Sigmoid colon (tissue), 7 donors: ENCODE results near the gene RPS3. TPM values are rescaled to one million over a fixed set of nuclear protein-coding genes. Genes with fewer than 3 reads are reported as not detected.

ENCODE experiments used
- DNase-seq: peaks from one replicate; pipeline ENCODE4 v3.0.0-alpha.2; 2019
- H3K27ac ChIP-seq, 4 donors: fragments of 200-600 bp; sonication (generic); one replicate each; pipeline ENCODE4 v1.5.1; 2016 to 2019; ENCODE audit warnings: mild to moderate bottlenecking in 1 of 4
- H3K27me3 ChIP-seq, 3 donors: fragments of 200-600 bp; sonication (generic); one replicate each; pipeline ENCODE4 v1.5.1; 2019; ENCODE audit warnings: mild to moderate bottlenecking in 1 of 3
- H3K36me3 ChIP-seq, 4 donors: fragments of 200-600 bp; sonication (generic); one replicate each; pipeline ENCODE4 v1.5.1; 2016 to 2019
- H3K4me1 ChIP-seq, 4 donors: fragments of 200-600 bp; sonication (generic); one replicate each; pipeline ENCODE4 v1.5.1; 2017 to 2019
- H3K4me3 ChIP-seq, 4 donors: fragments of 200-600 bp; sonication (generic); one replicate each; pipeline ENCODE4 v1.5.1; 2017 to 2019; ENCODE audit warnings: mild to moderate bottlenecking in 2 of 4, moderate library complexity in 1 of 4
- H3K9me3 ChIP-seq, 4 donors: fragments of 200-600 bp in 3 of 4; sonication (generic) in 3 of 4; one replicate each; pipeline versions ENCODE4 v1.5.1 to v1.6.1; 2013 to 2019
- CTCF ChIP-seq, 4 experiments: fragments of 450-650 bp in 3 of 4; fragments of 200-600 bp in 1 of 4; IDR thresholded peaks; one replicate each; pipeline ENCODE4 v1.5.1; 2016 to 2019; ENCODE audit warnings: antibody characterized with exemption in 4 of 4, mild to moderate bottlenecking in 3 of 4, moderate library complexity in 2 of 4
- EP300 ChIP-seq, 4 donors: sonication (generic); formaldehyde crosslinking; IDR thresholded peaks; one replicate each; pipeline ENCODE4 v1.6.1; 2017; ENCODE audit warnings: antibody characterized with exemption in 4 of 4
- POLR2A ChIP-seq, 2 donors: fragments of 450-650 bp; IDR thresholded peaks; one replicate each; pipeline ENCODE4 v1.6.1; 2016; ENCODE audit warnings: antibody characterized with exemption in 2 of 2, mild to moderate bottlenecking in 2 of 2, moderate library complexity in 2 of 2
- POLR2AphosphoS5 ChIP-seq, 4 donors: sonication (generic); formaldehyde crosslinking; IDR thresholded peaks; one replicate each; pipeline ENCODE4 v1.6.1; 2017; ENCODE audit warnings: antibody characterized with exemption in 4 of 4
- WGBS, 2 donors: extraction: QIAGEN DNeasy Blood & Tissue Kit; methylation state at CpG; one replicate each; pipeline ENCODE4 v1.1.7; 2013; 5-methylcytosine and 5-hydroxymethylcytosine counted together
- intact Hi-C: fragments of 100-400 bp; cut with DNase I; formaldehyde crosslinking; loops from one replicate; pipeline ENCODE4 v1.15.1; 2023
- polyA plus RNA-seq, 3 donors: library from polyadenylated mRNA; stranded (reverse); fragments of 200-250 nt; gene quantifications; one replicate each; pipeline ENCODE4 v1.2.3, GENCODE V29; 2013
- total RNA-seq, 4 donors: library from RNA; depleted of rRNA; stranded (reverse); fragments of >200 nt; gene quantifications; one replicate each; pipeline ENCODE4 v1.1.0, GENCODE V29; 2016
- donor health status: healthy with polysubstance abuse.
- donor health status: Bipolar disorder and iron deficiency.
- donor health status: healthy.

The RPS3 gene
- total and polyA plus RNA-seq, 7 donors, result 967 to 4,083 (median 2,377) TPM

- H3K27ac ChIP-seq, result no peak overlapping the region
- no peak for TF ChIP-seq POLR2A (IDR thresholded peaks at IDR 0.05)
- peaks cover 0 to 10% (median 6%) of the 10 kb centered on the region in 4 donors for H3K4me1 ChIP-seq
- no peaks in the 10 kb centered on the region for H3K9me3 ChIP-seq
- intact Hi-C loops, result no loop called here
- peaks cover 3 to 33% (median 29%) of the 10 kb centered on the region in 3 donors for H3K27me3 ChIP-seq
- H3K4me3 ChIP-seq, result no peak overlapping the region
- DNase-seq, result no peak
- 90 to 91% methylated on average over 12 of the region's 12 CpGs for WGBS, 2 donors
- H3K36me3 ChIP-seq, result no peaks in the 10 kb centered on the region
Measured at GRCh38 chr11:75434886-75435570, 35.7 kb downstream of the RPS3 start.

- WGBS, 2 donors, result 94 to 95% methylated on average over 9 of the region's 9 CpGs
- no peaks in the 10 kb centered on the region for H3K36me3 ChIP-seq
- peaks cover 3 to 29% (median 24%) of the 10 kb centered on the region in 3 donors for H3K27me3 ChIP-seq
- H3K4me3 ChIP-seq, result no peak overlapping the region
- no peak overlapping the region for H3K27ac ChIP-seq
- no peak for DNase-seq
- peaks cover 0 to 5% (median 2%) of the 10 kb centered on the region in 4 donors for H3K4me1 ChIP-seq
- TF ChIP-seq EP300 (IDR thresholded peaks at IDR 0.05) (no peak), POLR2AphosphoS5 (IDR thresholded peaks at IDR 0.05) (no peak), CTCF (IDR thresholded peaks at IDR 0.05) (no peak), POLR2A (IDR thresholded peaks at IDR 0.05) (no peak)
- intact Hi-C loops, result no loop called here
- H3K9me3 ChIP-seq, result no peaks in the 10 kb centered on the region
Measured at GRCh38 chr11:75435571-75435925, 36.2 kb downstream of the RPS3 start.

- peaks cover 0 to 16% (median 13%) of the 10 kb centered on the region in 3 donors for H3K27me3 ChIP-seq
- no peaks in the 10 kb centered on the region for H3K4me1 ChIP-seq
- no peaks in the 10 kb centered on the region for H3K9me3 ChIP-seq
- WGBS, 2 donors, result 92 to 95% methylated on average over 9 of the region's 9 CpGs
- no peak overlapping the region for H3K27ac ChIP-seq
- no peak for TF ChIP-seq POLR2A (IDR thresholded peaks at IDR 0.05)
- no peak for TF ChIP-seq POLR2AphosphoS5 (IDR thresholded peaks at IDR 0.05)
- TF ChIP-seq CTCF (IDR thresholded peaks at IDR 0.05), result no peak
- no peak for TF ChIP-seq EP300 (IDR thresholded peaks at IDR 0.05)
- intact Hi-C loops, result no loop called here
- no peaks in the 10 kb centered on the region for H3K36me3 ChIP-seq
- no peak overlapping the region for H3K4me3 ChIP-seq
- no peak for DNase-seq
Measured at GRCh38 chr11:75436806-75437205, 37.5 kb downstream of the RPS3 start.

GRCh38 chr11:75437966-75438659 is 38.8 kb downstream of the RPS3 start:
- Histone ChIP-seq H3K36me3 (no peaks in the 10 kb centered on the region), H3K4me3 (no peak overlapping the region), H3K9me3 (no peaks in the 10 kb centered on the region), H3K27me3 (peaks cover 0 to 3% (median 1%) of the 10 kb centered on the region in 3 donors), H3K4me1 (no peaks in the 10 kb centered on the region), H3K27ac (no peak overlapping the region)
- no peak for TF ChIP-seq CTCF (IDR thresholded peaks at IDR 0.05)
- TF ChIP-seq POLR2AphosphoS5 (IDR thresholded peaks at IDR 0.05), result no peak
- no peak for TF ChIP-seq POLR2A (IDR thresholded peaks at IDR 0.05)
- TF ChIP-seq EP300 (IDR thresholded peaks at IDR 0.05), result no peak
- intact Hi-C loops, result no loop called here
- 92 to 93% methylated on average over 13 of the region's 13 CpGs for WGBS, 2 donors
- DNase-seq, result no peak

GRCh38 chr11:75439026-75439425 is 39.7 kb downstream of the RPS3 start:
- intact Hi-C loops, result no loop called here
- H3K27me3 ChIP-seq, result no peaks in the 10 kb centered on the region
- H3K4me1 ChIP-seq, result no peaks in the 10 kb centered on the region
- H3K27ac ChIP-seq, result no peak overlapping the region
- DNase-seq, result no peak
- TF ChIP-seq CTCF (IDR thresholded peaks at IDR 0.05) (no peak), POLR2A (IDR thresholded peaks at IDR 0.05) (no peak), EP300 (IDR thresholded peaks at IDR 0.05) (no peak), POLR2AphosphoS5 (IDR thresholded peaks at IDR 0.05) (no peak)
- no peaks in the 10 kb centered on the region for H3K36me3 ChIP-seq
- WGBS, 2 donors, result 72 to 88% methylated on average over 14 of the region's 14 CpGs
- no peak overlapping the region for H3K4me3 ChIP-seq
- H3K9me3 ChIP-seq, result no peaks in the 10 kb centered on the region
